ENCODE results near the gene ZNF157. TPM values are rescaled to one million over a fixed set of nuclear protein-coding genes. Genes with fewer than 3 reads are reported as not detected.
"Not testable (repeated sequence)": the region's sequence is repeated elsewhere in the genome, so short reads cannot be mapped to it uniquely, and the experiment has no call there.

Gene ZNF157
- total RNA-seq, 4 donors from 2014 or later: 0.09 to 0.26 (median 0.25) TPM; not detected in 1

GRCh38 chrX:47373198-47373597, 2.8 kb downstream of the ZNF157 start:
- in situ Hi-C loops (cut with MboI; ENCODE audit: low sequenced_read_pairs in 4 of 4) (loop anchor here in 2 of 4 donors (5.0 to 25.0 kb wide), 2 partner anchors 176 to 186 kb away; partner anchors contain the start of gene UBA1 (in 1 of the 2)), intact Hi-C loops (cut with DNase I; ENCODE audit: low total_unique reads) (no loop called here)
- DNase-seq (no peak), ATAC-seq (no peak)
- Histone ChIP-seq H3K36me3 (no peaks in the 10 kb centered on the region), H3K4me1 (no peaks in the 10 kb centered on the region), H3K4me3 (no peak overlapping the region), H3K9me3 (no peaks in the 10 kb centered on the region), H3K27ac (no peak overlapping the region), H3K27me3 (no peaks in the 10 kb centered on the region)
- TF ChIP-seq, protein P1, sequence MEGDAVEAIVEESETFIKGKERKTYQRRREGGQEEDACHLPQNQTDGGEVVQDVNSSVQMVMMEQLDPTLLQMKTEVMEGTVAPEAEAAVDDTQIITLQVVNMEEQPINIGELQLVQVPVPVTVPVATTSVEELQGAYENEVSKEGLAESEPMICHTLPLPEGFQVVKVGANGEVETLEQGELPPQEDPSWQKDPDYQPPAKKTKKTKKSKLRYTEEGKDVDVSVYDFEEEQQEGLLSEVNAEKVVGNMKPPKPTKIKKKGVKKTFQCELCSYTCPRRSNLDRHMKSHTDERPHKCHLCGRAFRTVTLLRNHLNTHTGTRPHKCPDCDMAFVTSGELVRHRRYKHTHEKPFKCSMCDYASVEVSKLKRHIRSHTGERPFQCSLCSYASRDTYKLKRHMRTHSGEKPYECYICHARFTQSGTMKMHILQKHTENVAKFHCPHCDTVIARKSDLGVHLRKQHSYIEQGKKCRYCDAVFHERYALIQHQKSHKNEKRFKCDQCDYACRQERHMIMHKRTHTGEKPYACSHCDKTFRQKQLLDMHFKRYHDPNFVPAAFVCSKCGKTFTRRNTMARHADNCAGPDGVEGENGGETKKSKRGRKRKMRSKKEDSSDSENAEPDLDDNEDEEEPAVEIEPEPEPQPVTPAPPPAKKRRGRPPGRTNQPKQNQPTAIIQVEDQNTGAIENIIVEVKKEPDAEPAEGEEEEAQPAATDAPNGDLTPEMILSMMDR (IDR thresholded peaks at IDR 0.05 in 4 of 5, conservative IDR thresholded peaks at IDR 0.05 in 1 of 5): no peak
- TF ChIP-seq POLR2A (IDR thresholded peaks at IDR 0.05): no peak

- in situ Hi-C loops (cut with MboI; ENCODE audit: low sequenced_read_pairs in 4 of 4): loop anchor here (10.0 to 25.0 kb wide), 3 partner anchors 132 to 185 kb away; partner anchors contain the start of gene UBA1 (in 2 of the 4)
Observed at GRCh38 chrX:47380268-47380667, 9.9 kb downstream of the ZNF157 start.

GRCh38 chrX:47380837-47381236, 10.5 kb downstream of the ZNF157 start:
- H3K9me3 ChIP-seq; ATAC-seq; H3K4me1 ChIP-seq; H3K36me3 ChIP-seq; intact Hi-C loops (cut with DNase I; ENCODE audit: low total_unique reads); H3K27ac ChIP-seq; H3K4me3 ChIP-seq; DNase-seq; H3K27me3 ChIP-seq: not testable (repeated sequence)
- in situ Hi-C loops (cut with MboI; ENCODE audit: low sequenced_read_pairs in 4 of 4): loop anchor here (10.0 to 25.0 kb wide), 3 partner anchors 131 to 186 kb away; partner anchors contain the start of gene UBA1 (in 2 of the 4)

More at GRCh38 chrX:47380268-47380667, 9.9 kb downstream of the ZNF157 start:
- no peak for ATAC-seq
- intact Hi-C loops (cut with DNase I; ENCODE audit: low total_unique reads): no loop called here
- Histone ChIP-seq H3K27me3 (no peaks in the 10 kb centered on the region), H3K36me3 (no peaks in the 10 kb centered on the region), H3K4me3 (no peak overlapping the region), H3K9me3 (no peaks in the 10 kb centered on the region), H3K27ac (no peak overlapping the region), H3K4me1 (no peaks in the 10 kb centered on the region)
- TF ChIP-seq POLR2A (IDR thresholded peaks at IDR 0.05): no peak
- TF ChIP-seq, protein P1 (IDR thresholded peaks at IDR 0.05 in 4 of 5, conservative IDR thresholded peaks at IDR 0.05 in 1 of 5): no peak
- DNase-seq: peak in 1 of 2 donors; percentile 14

DNA sequence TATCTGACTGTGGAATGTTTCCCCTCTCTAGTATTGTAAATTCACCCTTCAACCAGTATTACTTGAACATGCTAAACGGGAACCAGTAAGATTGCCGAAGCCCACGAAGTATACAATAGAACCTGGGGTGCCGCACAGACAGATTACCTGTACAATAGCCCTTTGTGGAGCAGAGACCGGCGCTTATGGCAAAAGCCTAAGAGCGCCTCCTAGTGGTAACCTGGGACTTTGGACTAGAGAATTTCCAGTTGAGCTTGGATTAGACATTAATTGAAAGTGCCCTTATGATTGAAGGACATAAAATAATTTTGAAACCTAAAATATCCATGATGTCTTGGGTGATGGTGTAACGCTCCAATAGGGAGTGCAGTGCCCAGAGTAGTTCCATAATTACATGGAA, 14.1 kb downstream of the ZNF157 start:
- DNase-seq: peak; percentile 9 to 29
- Histone ChIP-seq H3K27me3 (no peaks in the 10 kb centered on the region), H3K27ac (no peak overlapping the region), H3K4me1 (no peaks in the 10 kb centered on the region), H3K4me3 (no peak overlapping the region), H3K9me3 (no peaks in the 10 kb centered on the region), H3K36me3 (no peaks in the 10 kb centered on the region)
- TF ChIP-seq POLR2A (IDR thresholded peaks at IDR 0.05): no peak
- TF ChIP-seq, protein P1 (IDR thresholded peaks at IDR 0.05 in 4 of 5, conservative IDR thresholded peaks at IDR 0.05 in 1 of 5): peak; percentile 25 to 78 (median 55)
- in situ Hi-C loops (cut with MboI; ENCODE audit: low sequenced_read_pairs in 4 of 4): loop anchor here (10.0 to 25.0 kb wide), 3 partner anchors 128 to 190 kb away; partner anchors contain the start of gene UBA1 (in 2 of the 4)
- ATAC-seq: peak in 1 of 2 donors; percentile 61
- intact Hi-C loops (cut with DNase I; ENCODE audit: low total_unique reads): loop anchor here (1.0 to 2.0 kb wide), 2 partner anchors 138 to 191 kb away; partner anchors contain the start of gene UBA1

GRCh38 chrX:47390780-47391179, 20.4 kb downstream of the ZNF157 start:
- in situ Hi-C loops (cut with MboI; ENCODE audit: low sequenced_read_pairs in 4 of 4) (loop anchor here in 1 of 4 donors (25.0 kb wide), 1 partner anchor 122 kb away; no protein-coding TSS in a partner anchor), intact Hi-C loops (cut with DNase I; ENCODE audit: low total_unique reads) (no loop called here)
- H3K27ac ChIP-seq: no peak overlapping the region

More at GRCh38 chrX:47390780-47391179, 20.4 kb downstream of the ZNF157 start:
- ATAC-seq (no peak), DNase-seq (no peak)
- Histone ChIP-seq H3K9me3 (no peaks in the 10 kb centered on the region), H3K4me1 (no peaks in the 10 kb centered on the region), H3K36me3 (no peaks in the 10 kb centered on the region), H3K27me3 (no peaks in the 10 kb centered on the region), H3K4me3 (no peak overlapping the region)
- TF ChIP-seq, protein P1 (IDR thresholded peaks at IDR 0.05 in 4 of 5, conservative IDR thresholded peaks at IDR 0.05 in 1 of 5): no peak
- TF ChIP-seq POLR2A (IDR thresholded peaks at IDR 0.05): no peak
